ENCODE measurements around the gene DKK2.

DKK2 gene

DNA sequence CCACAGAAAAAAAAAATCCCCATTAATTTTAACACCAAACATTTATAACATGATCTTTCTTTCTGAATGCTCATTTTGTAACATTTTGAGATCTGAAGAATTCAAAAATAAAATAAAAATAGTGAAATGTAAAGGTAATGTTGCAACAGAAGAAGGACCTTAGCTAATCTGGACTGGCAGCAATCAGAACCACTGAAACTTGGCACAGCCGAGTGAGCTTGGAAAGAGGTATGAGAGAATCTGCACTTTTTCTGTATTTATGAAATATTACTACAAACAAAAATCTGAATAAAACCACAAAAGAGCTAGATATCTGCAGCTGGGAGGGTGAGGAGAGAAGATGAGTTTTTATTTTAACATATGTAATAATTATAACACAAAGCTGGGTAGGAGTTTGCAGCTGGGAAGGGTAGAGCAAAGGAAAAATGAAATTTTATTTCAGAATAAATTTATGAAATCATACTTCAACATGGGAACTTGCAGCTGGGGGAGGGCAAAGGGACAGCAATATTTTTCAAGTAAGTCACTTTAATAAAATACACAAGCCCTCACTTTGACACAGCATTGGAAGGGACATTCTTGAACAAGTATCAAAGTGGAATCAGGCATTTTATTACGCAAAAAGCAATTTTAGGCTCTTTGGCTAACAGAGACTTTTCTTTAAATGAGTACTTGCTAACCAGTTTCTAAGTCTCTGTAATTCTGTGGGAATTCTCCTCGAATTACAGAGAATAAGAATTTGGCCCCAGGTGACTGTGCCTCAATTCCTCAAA, 26.7 kb downstream of the DKK2 start:
- no peak for DNase-seq (ENCODE audit: insufficient read length)
- FAIRE-seq = no peak
- TF ChIP-seq POLR2AphosphoS5 (IDR thresholded peaks at IDR 0.05; ENCODE audit: low read depth, low read length) = no peak
- no peak for TF ChIP-seq TAF1 (IDR thresholded peaks at IDR 0.05; ENCODE audit: borderline replicate concordance, low read depth, low read length)
- no peak for TF ChIP-seq POLR2A (IDR thresholded peaks at IDR 0.05; ENCODE audit: low read depth, low read length)

DNA sequence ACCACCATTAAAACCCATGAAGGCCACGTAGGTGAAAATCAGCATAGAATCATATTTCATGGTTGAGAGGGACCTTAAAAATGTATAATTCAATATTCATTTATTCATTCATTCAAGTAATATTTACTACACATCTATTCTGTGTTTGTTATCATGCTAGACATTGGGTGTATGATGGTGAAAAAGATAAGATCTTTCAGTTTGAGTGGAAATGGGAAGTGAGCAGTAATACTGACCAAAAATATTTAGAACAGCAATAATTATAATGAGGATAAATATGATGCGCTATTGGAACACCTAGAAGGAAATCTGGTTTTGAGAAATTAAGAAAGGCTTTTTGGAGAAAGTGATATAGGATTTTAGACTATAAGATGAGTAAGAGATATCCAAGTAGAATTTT, 28.0 kb downstream of the DKK2 start:
- FAIRE-seq (no peak), DNase-seq (ENCODE audit: insufficient read length) (no peak)
- TF ChIP-seq POLR2A (IDR thresholded peaks at IDR 0.05; ENCODE audit: low read depth, low read length) = no peak
- TF ChIP-seq TAF1 (IDR thresholded peaks at IDR 0.05; ENCODE audit: borderline replicate concordance, low read depth, low read length) = no peak
- no peak for TF ChIP-seq POLR2AphosphoS5 (IDR thresholded peaks at IDR 0.05; ENCODE audit: low read depth, low read length)

DNA sequence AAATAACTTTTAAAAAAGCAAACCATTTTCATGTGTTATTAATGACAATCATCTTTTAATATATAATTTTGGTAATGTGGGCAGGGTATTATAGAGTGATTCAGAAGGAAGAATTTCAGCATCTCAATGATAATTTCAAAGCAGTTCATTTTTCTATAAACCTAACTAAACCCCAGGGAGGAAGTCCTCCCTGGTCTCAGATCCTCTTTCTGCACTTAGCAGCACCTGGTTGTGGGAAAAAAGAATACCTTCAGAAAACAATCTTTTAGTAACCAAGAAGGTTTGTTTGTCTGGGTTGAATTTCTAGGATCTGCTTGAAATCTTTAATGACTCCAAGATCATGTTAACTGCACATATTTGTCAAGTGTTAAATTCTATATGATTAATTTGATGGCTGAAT, 29.9 kb downstream of the DKK2 start:
- DNase-seq (ENCODE audit: insufficient read length) = peak; percentile 0
- TF ChIP-seq POLR2A (IDR thresholded peaks at IDR 0.05; ENCODE audit: low read depth, low read length) = no peak
- TF ChIP-seq TAF1 (IDR thresholded peaks at IDR 0.05; ENCODE audit: borderline replicate concordance, low read depth, low read length) = no peak
- no peak for TF ChIP-seq POLR2AphosphoS5 (IDR thresholded peaks at IDR 0.05; ENCODE audit: low read depth, low read length)
- FAIRE-seq = no peak

DNA sequence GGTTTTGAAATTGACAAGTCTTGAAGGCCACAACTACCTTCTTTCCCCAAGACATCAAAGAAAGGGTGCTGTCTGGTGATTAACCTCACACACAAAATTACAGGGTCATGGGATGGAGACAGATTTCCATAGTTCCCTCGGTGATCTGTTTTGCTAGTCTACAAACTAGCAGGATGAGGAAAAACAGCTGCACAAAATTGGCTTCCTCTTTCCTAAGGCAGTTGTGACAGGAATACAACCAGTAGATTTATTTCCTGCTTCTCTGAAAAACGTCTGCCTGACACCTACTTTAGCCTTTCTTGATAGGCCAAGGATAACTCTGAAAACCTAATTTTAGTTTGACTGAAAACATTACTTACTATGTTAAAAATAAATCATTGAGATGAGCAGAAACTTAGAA, 39.6 kb downstream of the DKK2 start:
- FAIRE-seq (no peak), DNase-seq (ENCODE audit: insufficient read length) (no peak)
- TF ChIP-seq TAF1 (IDR thresholded peaks at IDR 0.05; ENCODE audit: borderline replicate concordance, low read depth, low read length) (no peak), POLR2AphosphoS5 (IDR thresholded peaks at IDR 0.05; ENCODE audit: low read depth, low read length) (no peak), POLR2A (IDR thresholded peaks at IDR 0.05; ENCODE audit: low read depth, low read length) (no peak)

DNA sequence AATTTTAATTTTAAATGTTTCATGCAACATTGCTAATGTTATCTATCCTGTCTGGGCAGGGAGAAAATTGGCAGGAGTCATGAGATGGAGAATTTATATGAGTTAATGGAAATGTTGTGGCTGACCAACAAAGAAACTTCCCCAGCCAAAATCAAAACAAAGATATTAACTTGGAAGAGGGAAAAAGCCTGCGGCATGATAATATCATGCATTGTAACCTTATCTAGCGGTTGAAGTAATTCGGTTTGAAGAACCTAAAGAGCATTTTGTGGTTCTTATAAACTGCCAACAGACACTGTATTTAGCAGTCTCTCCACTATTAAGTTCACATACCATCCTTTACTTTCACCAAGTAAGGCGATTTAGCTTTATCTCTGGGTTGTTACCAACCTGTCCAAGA, 42.3 kb downstream of the DKK2 start:
- DNase-seq (ENCODE audit: insufficient read length) (no peak), FAIRE-seq (no peak)
- no peak for TF ChIP-seq POLR2AphosphoS5 (IDR thresholded peaks at IDR 0.05; ENCODE audit: low read depth, low read length)
- TF ChIP-seq TAF1 (IDR thresholded peaks at IDR 0.05; ENCODE audit: borderline replicate concordance, low read depth, low read length) = no peak
- no peak for TF ChIP-seq POLR2A (IDR thresholded peaks at IDR 0.05; ENCODE audit: low read depth, low read length)

DNA sequence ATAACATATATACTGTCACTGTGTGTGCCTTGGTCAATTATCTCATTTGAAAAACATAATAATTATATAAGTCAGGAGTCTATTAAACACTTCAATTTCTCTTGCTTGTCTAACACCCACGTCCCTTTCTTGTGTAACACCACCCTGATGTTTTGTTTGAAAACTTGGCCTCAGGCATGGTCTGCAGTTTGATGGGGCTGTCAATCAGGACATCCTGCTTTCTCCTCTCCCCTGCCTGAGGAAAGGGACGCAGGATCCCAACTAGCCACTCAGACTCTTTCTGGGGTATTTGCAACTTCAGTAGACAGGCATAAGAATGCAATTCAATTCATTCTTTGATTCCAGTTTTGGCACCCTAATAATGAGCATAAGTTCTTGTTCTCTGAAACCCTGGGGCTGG, 48.8 kb downstream of the DKK2 start:
- no peak for FAIRE-seq
- TF ChIP-seq POLR2A (IDR thresholded peaks at IDR 0.05; ENCODE audit: low read depth, low read length) = no peak
- TF ChIP-seq POLR2AphosphoS5 (IDR thresholded peaks at IDR 0.05; ENCODE audit: low read depth, low read length) = no peak
- no peak for TF ChIP-seq TAF1 (IDR thresholded peaks at IDR 0.05; ENCODE audit: borderline replicate concordance, low read depth, low read length)
- DNase-seq (ENCODE audit: insufficient read length) = no peak

DNA sequence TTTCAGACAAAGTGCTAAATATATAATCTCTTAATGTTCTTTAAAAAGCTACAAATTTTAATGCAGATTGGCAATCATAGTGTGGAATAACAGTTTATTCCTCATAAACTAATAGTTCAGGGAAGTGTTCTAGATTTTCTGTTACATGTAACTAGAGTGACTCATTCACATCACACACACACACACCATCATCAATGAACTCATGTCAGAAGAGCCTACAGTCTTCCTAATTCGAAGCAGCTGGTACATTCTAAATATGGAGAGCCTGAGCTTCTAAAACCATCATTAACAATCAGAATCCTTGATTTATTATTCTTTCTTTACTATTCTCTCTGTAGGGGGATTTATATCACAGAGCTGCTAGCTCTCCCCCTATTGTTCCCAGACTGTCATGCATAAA, 49.6 kb downstream of the DKK2 start:
- TF ChIP-seq POLR2AphosphoS5 (IDR thresholded peaks at IDR 0.05; ENCODE audit: low read depth, low read length) (no peak), POLR2A (IDR thresholded peaks at IDR 0.05; ENCODE audit: low read depth, low read length) (no peak), TAF1 (IDR thresholded peaks at IDR 0.05; ENCODE audit: borderline replicate concordance, low read depth, low read length) (no peak)
- no peak for DNase-seq (ENCODE audit: insufficient read length)
- FAIRE-seq = no peak

DNA sequence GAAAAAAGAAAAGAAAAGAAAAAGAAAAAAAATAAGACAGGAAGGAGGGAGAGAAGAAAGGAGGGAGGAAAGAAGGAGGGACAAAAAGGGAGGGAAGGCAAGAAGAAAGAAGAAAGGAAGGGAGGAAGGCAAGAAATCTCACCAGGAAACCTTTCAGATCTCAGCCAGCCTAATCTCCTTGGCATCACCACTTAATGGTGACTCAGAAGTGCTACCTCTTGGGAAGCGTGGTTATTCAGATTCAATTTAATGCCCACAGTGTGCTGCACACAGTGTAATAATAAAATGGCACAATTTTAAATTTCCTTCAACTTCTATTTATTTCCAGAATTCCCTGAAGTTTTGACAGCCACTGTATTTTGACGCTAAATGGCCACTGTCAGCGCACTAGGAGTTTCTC, 50.3 kb downstream of the DKK2 start:
- DNase-seq (ENCODE audit: insufficient read length) (no peak), FAIRE-seq (no peak)
- TF ChIP-seq POLR2AphosphoS5 (IDR thresholded peaks at IDR 0.05; ENCODE audit: low read depth, low read length) (no peak), TAF1 (IDR thresholded peaks at IDR 0.05; ENCODE audit: borderline replicate concordance, low read depth, low read length) (no peak), POLR2A (IDR thresholded peaks at IDR 0.05; ENCODE audit: low read depth, low read length) (no peak)

DNA sequence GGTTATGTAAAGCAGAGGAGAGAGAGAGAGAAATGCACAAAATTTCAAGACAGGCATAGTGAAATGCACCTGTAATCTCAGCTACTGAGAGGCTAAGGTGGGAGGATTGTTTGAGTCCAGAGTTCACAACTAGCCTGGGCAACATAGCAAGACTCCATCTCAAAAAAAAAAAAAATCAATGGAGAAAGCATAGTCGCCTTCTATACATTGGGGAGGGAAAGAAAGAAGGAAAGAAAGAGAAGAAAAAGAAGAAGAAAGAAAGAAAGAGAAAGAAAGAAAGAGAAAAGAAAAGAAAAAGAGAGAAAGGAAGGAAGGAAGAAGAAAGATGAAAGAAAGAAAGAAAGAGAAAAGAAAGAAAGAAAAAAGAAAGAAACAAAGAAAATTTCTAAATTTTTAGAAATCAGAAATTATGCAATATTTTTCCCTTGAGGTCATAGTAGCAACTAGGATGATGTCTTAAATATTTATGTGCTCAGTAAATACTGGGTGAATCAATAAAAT, 53.4 kb downstream of the DKK2 start:
- FAIRE-seq = no peak
- no peak for TF ChIP-seq POLR2AphosphoS5 (IDR thresholded peaks at IDR 0.05; ENCODE audit: low read depth, low read length)
- no peak for TF ChIP-seq POLR2A (IDR thresholded peaks at IDR 0.05; ENCODE audit: low read depth, low read length)
- TF ChIP-seq TAF1 (IDR thresholded peaks at IDR 0.05; ENCODE audit: borderline replicate concordance, low read depth, low read length) = no peak
- DNase-seq (ENCODE audit: insufficient read length) = no peak

DNA sequence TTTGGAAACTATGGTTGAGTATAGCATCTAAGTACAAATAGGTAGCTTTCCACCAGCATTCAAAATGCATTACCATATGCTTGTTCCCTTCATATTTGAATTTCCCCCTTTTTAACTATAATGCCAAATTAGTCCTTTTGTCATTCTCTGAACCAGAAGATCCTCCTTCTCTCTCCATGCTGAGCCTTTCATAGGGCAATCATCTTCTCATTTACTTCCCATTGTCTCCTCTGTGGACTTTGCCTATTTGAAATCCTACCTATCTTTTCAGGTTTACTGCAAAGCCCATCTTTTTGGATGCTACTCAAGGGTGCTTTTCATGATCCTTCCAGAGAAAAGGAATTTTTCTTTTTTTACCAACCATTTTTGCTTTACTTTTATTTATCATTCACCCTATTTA, 54.7 kb downstream of the DKK2 start:
- TF ChIP-seq POLR2AphosphoS5 (IDR thresholded peaks at IDR 0.05; ENCODE audit: low read depth, low read length) (no peak), TAF1 (IDR thresholded peaks at IDR 0.05; ENCODE audit: borderline replicate concordance, low read depth, low read length) (no peak), POLR2A (IDR thresholded peaks at IDR 0.05; ENCODE audit: low read depth, low read length) (no peak)
- FAIRE-seq (no peak), DNase-seq (ENCODE audit: insufficient read length) (no peak)

DNA sequence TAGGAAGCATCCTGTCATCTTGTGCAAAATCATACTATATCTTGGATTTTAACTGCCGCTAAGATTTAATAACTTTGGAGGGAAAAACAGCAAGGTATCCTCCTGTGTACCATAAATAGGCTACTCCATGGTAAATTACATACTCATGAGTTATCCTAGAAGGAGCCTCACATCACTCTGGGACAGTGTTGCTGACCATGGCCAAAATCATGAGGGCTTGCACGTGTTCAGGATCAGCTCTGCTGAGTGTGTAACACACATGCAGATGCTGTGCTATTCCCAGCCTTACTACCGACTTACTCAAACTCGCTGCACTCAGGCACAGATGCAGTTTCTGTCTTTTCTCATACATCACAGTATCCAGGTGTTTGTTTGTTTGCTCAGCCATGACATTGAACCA, 56.6 kb downstream of the DKK2 start:
- FAIRE-seq (no peak), DNase-seq (ENCODE audit: insufficient read length) (no peak)
- no peak for TF ChIP-seq POLR2A (IDR thresholded peaks at IDR 0.05; ENCODE audit: low read depth, low read length)
- no peak for TF ChIP-seq TAF1 (IDR thresholded peaks at IDR 0.05; ENCODE audit: borderline replicate concordance, low read depth, low read length)
- TF ChIP-seq POLR2AphosphoS5 (IDR thresholded peaks at IDR 0.05; ENCODE audit: low read depth, low read length) = no peak

DNA sequence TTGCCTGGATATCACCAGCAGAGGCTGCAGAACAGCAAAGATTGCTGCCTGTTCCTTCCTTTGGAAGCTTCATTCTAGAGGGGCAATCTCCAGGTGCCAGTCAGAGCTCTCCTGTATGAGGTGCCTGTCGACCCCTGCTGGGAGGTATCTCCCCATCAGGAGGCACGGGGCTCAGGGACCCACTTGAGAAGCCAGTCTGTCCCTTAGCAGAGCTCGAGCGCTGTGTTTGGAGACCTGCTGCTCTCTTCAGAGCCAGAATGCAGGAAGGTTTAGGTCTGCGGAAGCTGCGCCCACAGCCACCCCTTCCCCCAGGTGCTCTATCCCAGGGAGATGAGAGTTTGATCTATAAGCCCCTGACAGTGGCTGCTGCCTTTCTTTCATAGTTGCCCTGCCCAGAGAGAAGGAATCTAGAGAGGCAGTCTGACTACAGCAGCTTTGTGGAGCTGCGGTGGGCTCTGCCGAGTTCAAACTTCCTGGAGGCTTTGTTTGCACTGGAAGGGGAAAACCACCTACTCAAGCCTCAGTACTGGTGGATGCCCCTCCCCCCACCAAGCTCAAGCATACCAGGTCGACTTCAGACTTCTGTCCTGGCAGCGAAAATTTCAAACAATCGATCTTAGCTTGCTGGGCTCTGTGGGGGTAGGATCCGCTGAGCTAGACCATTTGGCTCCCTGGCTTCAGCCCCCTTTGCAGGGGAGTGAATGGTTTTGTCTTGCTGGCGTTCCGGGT, 57.9 kb downstream of the DKK2 start:
- no peak for FAIRE-seq
- DNase-seq (ENCODE audit: insufficient read length) = no peak
- TF ChIP-seq POLR2A (IDR thresholded peaks at IDR 0.05; ENCODE audit: low read depth, low read length) = no peak
- no peak for TF ChIP-seq POLR2AphosphoS5 (IDR thresholded peaks at IDR 0.05; ENCODE audit: low read depth, low read length)

Measured in GM12892 (cell line).